HG03457 (cell line): Measurements from ENCODE around the gene ARHGAP22.

Source experiments
- ATAC-seq: cut with Tn5 transposase; IDR thresholded peaks from one replicate; pipeline ENCODE4 v1.9.1; 2021; ENCODE audit warnings: moderate number of reproducible peaks; ENCODE audit not compliant: unreplicated experiment

ARHGAP22 gene

GRCh38 chr10:48633381-48634197, 28.7 kb upstream of the ARHGAP22 start:
- ATAC-seq = peak; percentile 27

- ATAC-seq = no peak
Observed at GRCh38 chr10:48632166-48632565, 27.3 kb upstream of the ARHGAP22 start.

- no peak for ATAC-seq
Observed at GRCh38 chr10:48627984-48628609, 23.2 kb upstream of the ARHGAP22 start.

- ATAC-seq = no peak
Observed at GRCh38 chr10:48626986-48627731, 22.3 kb upstream of the ARHGAP22 start.

- no peak for ATAC-seq
Observed at GRCh38 chr10:48626447-48626846, 21.6 kb upstream of the ARHGAP22 start.

- no peak for ATAC-seq
Observed at GRCh38 chr10:48625826-48626134, 20.9 kb upstream of the ARHGAP22 start.

- no peak for ATAC-seq
Observed at GRCh38 chr10:48623607-48624132, 18.8 kb upstream of the ARHGAP22 start.

GRCh38 chr10:48623009-48623408, 18.1 kb upstream of the ARHGAP22 start:
- ATAC-seq = no peak

- ATAC-seq = no peak
Observed at GRCh38 chr10:48620719-48621118, 15.8 kb upstream of the ARHGAP22 start.

GRCh38 chr10:48616436-48616835, 11.6 kb upstream of the ARHGAP22 start:
- ATAC-seq = no peak

- peak; percentile 79 for ATAC-seq
Observed at GRCh38 chr10:48614481-48615390, 9.9 kb upstream of the ARHGAP22 start.

GRCh38 chr10:48613016-48613415, 8.1 kb upstream of the ARHGAP22 start:
- ATAC-seq = no peak

GRCh38 chr10:48612236-48612943, 7.5 kb upstream of the ARHGAP22 start:
- ATAC-seq = no peak

GRCh38 chr10:48611133-48611532, 6.3 kb upstream of the ARHGAP22 start:
- ATAC-seq = no peak

GRCh38 chr10:48610585-48611093, 5.8 kb upstream of the ARHGAP22 start:
- ATAC-seq = no peak

- ATAC-seq = no peak
Observed at GRCh38 chr10:48609899-48610584, 5.2 kb upstream of the ARHGAP22 start.

- ATAC-seq = no peak
Observed at GRCh38 chr10:48609441-48609840, 4.6 kb upstream of the ARHGAP22 start.

- ATAC-seq = no peak
Observed at GRCh38 chr10:48608976-48609375, 4.1 kb upstream of the ARHGAP22 start.

- peak; percentile 57 for ATAC-seq
Observed at GRCh38 chr10:48608279-48608681, 3.4 kb upstream of the ARHGAP22 start.
